ENCODE data around the gene BTNL9. TPM values are rescaled to one million over a fixed set of nuclear protein-coding genes. Genes with fewer than 3 reads are reported as not detected.
"Not testable (repeated sequence)": the region's sequence is repeated elsewhere in the genome, so short reads cannot be mapped to it uniquely, and the experiment has no call there.

Gene BTNL9
- total RNA-seq (7.0 TPM), polyA plus RNA-seq (11.9 TPM)

GRCh38 chr5:181039931-181040630 lies at the start of gene BTNL9:
BTNL9 (plus strand) TSS chr5:181040266; CDS start chr5:181045490, 5,224 bp downstream.
- Histone ChIP-seq H3K27ac (ENCODE audit: low read depth) (no peak within 1 kb of the TSS), H3K4me1 (ENCODE audit: insufficient read depth) (no peaks in the 10 kb centered on the region), H3K4me3 (ENCODE audit: low read depth, low read length) (no peak within 1 kb of the TSS), H3K36me3 (ENCODE audit: insufficient read depth) (no peaks in the 10 kb centered on the region)
- DNase-seq (ENCODE audit: extremely low spot score): no peak
- 48% methylated on average over 17 of the region's 17 CpGs for WGBS

DNA sequence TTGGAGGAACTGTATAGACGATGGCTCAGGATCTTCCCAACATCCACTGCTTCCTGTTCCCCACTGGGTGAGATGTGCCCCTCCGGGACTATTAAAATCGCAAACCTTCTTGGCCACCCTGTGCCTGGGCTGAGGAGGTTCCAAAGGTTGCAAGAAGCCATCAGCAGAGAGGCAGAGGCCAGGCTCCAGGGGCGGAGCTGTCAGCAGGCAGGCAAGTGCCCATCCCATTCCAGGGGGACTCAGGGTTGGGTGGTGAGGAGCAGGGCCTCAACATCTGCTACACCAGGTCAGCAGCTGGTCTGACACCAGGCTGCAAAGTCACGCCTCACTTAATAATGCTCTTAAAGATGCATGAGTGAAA lies 49.2 kb upstream of the BTNL9 start:
- DNase-seq (ENCODE audit: extremely low spot score): no peak
- Histone ChIP-seq H3K4me1 (ENCODE audit: insufficient read depth) (no peaks in the 10 kb centered on the region), H3K27ac (ENCODE audit: low read depth) (no peak overlapping the region), H3K4me3 (ENCODE audit: low read depth, low read length) (no peak overlapping the region), H3K36me3 (ENCODE audit: insufficient read depth) (no peaks in the 10 kb centered on the region)
- WGBS: 73% methylated on average over 5 of the region's 5 CpGs

DNA sequence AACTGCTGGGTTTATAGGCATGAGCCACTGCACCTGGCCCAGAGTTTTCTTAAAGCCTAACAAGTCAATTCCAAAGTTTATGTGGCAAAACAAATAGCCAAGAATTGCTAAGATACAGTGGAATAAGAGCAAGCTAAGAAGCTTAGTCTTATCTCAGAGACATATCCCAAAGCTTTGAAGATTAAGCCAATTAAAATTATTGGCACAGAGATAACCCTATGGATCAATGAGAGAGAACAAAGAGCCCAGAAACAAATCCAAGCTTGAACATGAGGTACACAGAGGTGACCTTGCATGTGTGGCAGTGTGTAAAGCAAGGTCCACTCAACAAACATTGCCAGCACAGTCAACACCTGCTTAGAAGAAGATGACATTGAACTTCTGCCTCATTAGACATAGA lies 38.1 kb upstream of the BTNL9 start:
- no peak overlapping the region for H3K4me3 ChIP-seq (ENCODE audit: low read depth, low read length)
- no peak for DNase-seq (ENCODE audit: extremely low spot score)
- no peaks in the 10 kb centered on the region for H3K36me3 ChIP-seq (ENCODE audit: insufficient read depth)
- H3K4me1 ChIP-seq (ENCODE audit: insufficient read depth): no peaks in the 10 kb centered on the region
- H3K27ac ChIP-seq (ENCODE audit: low read depth): no peak overlapping the region

- Histone ChIP-seq H3K4me3 (ENCODE audit: low read depth, low read length) (no peak overlapping the region), H3K27ac (ENCODE audit: low read depth) (no peak overlapping the region), H3K4me1 (ENCODE audit: insufficient read depth) (no peaks in the 10 kb centered on the region), H3K36me3 (ENCODE audit: insufficient read depth) (no peaks in the 10 kb centered on the region)
- no peak for DNase-seq (ENCODE audit: extremely low spot score)
- WGBS: 81% methylated on average over 9 of the region's 9 CpGs
Measured at GRCh38 chr5:181005791-181006190, 34.3 kb upstream of the BTNL9 start.

DNA sequence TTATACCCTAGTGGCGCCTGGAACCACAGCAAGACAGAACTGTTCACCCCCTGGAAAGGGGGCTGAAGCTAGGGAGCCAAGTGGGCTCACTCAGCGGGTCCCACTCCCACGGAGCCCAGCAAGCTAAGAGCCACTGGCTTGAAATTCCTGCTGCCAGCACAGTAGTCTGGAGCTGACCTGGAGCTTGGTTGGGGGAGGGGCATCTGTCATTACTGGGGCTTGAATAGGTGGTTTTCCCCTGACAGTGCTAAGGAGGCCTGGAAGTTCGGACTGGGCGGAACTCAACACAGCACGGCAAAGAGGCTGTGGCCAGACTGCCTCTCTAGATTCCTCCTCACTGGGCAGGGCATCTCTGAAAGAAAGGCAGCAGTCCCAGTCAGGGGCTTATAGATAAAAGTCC lies 31.9 kb upstream of the BTNL9 start:
- Histone ChIP-seq H3K4me1 (ENCODE audit: insufficient read depth) (no peaks in the 10 kb centered on the region), H3K27ac (ENCODE audit: low read depth) (no peak overlapping the region), H3K4me3 (ENCODE audit: low read depth, low read length) (no peak overlapping the region), H3K36me3 (ENCODE audit: insufficient read depth) (no peaks in the 10 kb centered on the region)
- DNase-seq (ENCODE audit: extremely low spot score): no peak
- WGBS: 75% methylated on average over 6 of the region's 6 CpGs

DNA sequence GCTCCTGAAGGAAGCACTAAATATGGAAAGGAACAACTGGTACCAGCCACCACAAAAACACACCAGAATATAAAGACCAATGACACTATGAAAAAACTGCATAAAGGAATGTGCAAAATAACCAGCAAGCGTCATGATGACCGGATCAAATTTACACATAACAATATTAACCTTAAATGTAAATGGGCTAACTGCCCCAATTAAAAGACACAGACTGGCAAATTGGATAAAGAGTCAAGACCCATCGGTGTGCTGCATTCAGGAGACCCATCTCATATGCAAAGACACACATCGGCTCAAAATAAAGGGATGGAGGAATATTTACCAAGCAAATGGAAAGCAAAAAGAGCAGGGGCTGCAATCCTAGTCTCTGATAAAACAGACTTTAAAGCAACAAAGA lies 30.0 kb upstream of the BTNL9 start:
- WGBS: 93% methylated on average over 4 of the region's 4 CpGs
- not testable (repeated sequence) for H3K4me3 ChIP-seq (ENCODE audit: low read depth, low read length); H3K36me3 ChIP-seq (ENCODE audit: insufficient read depth); DNase-seq (ENCODE audit: extremely low spot score); H3K27ac ChIP-seq (ENCODE audit: low read depth); H3K4me1 ChIP-seq (ENCODE audit: insufficient read depth)

DNA sequence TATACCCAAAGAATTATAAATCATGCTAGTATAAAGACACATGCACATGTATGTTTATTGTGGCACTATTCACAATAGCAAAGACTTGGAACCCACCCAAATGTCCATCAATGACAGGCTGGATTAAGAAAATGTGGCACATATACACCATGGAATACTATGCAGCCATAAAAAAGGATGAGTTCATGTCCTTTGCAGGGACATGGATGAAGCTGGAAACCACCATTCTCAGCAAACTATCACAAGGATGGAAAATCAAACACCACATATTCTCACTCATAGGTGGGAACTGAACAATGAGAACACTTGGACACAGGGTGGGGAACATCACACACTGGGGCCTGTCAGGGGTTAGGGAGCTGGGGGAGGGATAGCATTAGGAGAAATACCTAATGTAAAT lies 25.4 kb upstream of the BTNL9 start:
- not testable (repeated sequence) for H3K4me1 ChIP-seq (ENCODE audit: insufficient read depth); H3K27ac ChIP-seq (ENCODE audit: low read depth); H3K36me3 ChIP-seq (ENCODE audit: insufficient read depth); H3K4me3 ChIP-seq (ENCODE audit: low read depth, low read length); DNase-seq (ENCODE audit: extremely low spot score)

GRCh38 chr5:181017448-181017847 lies 22.6 kb upstream of the BTNL9 start:
- not testable (repeated sequence) for H3K36me3 ChIP-seq (ENCODE audit: insufficient read depth); H3K4me3 ChIP-seq (ENCODE audit: low read depth, low read length); H3K27ac ChIP-seq (ENCODE audit: low read depth); H3K4me1 ChIP-seq (ENCODE audit: insufficient read depth); DNase-seq (ENCODE audit: extremely low spot score)
- WGBS: 93% methylated on average over 3 of the region's 3 CpGs

- DNase-seq (ENCODE audit: extremely low spot score): no peak
- Histone ChIP-seq H3K4me1 (ENCODE audit: insufficient read depth) (no peaks in the 10 kb centered on the region), H3K4me3 (ENCODE audit: low read depth, low read length) (no peak overlapping the region), H3K27ac (ENCODE audit: low read depth) (no peak overlapping the region), H3K36me3 (ENCODE audit: insufficient read depth) (no peaks in the 10 kb centered on the region)
- WGBS: 84% methylated on average over 3 of the region's 3 CpGs
Measured at GRCh38 chr5:181020688-181021087, 19.4 kb upstream of the BTNL9 start.

DNA sequence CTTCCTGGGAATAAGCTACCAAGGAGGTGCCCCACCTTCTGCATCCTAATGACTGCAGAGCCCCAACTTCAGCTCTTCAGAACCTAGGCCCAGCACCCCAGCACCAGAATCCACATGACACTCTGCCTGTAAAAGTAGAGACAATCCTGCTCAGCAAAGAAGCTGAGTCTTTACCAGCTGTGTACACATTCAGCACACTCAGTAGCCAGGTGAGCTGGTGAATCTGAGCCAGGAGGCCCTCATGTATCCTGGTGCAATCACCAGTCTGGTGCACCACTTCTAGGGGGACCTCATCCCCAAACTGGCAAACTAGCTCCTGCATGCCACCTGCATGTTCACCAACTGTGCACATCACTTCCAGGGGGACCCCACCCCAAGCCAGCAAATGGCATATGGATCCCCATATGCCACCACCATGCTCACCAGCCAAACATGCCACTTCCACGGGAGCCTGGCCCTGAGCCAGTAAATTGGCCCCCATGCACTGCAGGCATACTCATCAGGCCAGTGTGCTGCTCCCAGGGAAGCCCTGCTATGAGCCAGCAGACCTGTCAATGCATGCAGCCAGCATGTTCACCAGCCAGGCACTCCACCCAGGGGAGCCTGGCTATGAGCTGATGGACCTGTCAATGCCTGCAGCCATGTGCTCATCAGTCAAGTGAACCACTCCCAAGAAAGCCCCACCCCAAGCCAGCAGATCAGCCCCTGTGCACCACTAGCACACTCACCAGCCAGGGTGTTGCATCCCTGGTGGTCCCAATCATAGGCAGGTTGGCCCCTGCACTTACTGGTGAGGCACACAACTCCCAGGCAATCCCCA lies 15.6 kb upstream of the BTNL9 start:
- Histone ChIP-seq H3K36me3 (ENCODE audit: insufficient read depth) (no peaks in the 10 kb centered on the region), H3K27ac (ENCODE audit: low read depth) (no peak overlapping the region), H3K4me1 (ENCODE audit: insufficient read depth) (no peaks in the 10 kb centered on the region), H3K4me3 (ENCODE audit: low read depth, low read length) (no peak overlapping the region)
- 71% methylated on average over 1 of the region's 1 CpG for WGBS
- no peak for DNase-seq (ENCODE audit: extremely low spot score)

DNA sequence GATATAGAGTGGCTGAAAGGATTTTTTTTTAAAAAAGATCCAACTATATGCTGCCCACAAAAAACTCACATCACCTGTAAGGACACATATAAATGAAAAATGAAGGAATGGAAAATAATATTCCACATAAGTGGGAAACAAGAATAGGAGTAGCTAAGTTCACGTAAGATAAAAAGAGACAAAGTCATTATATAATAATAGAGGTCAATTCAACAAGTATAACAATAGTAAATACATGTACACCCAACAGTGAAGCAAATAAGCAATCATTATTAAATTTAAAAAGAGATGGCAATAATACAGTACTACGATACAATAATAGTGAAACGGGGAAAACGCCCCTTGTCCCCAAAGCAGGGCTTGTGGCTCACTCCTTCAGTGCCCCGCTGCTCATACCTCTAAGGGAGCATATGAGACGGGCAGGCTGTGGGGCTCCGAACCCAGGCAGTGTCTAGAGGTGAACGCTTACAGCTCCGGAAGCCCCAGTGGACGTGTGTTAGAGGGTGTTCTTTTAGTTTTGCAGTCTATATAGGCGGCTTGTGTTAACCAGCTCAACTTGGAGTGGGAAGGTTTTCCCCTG lies 12.5 kb upstream of the BTNL9 start:
- 86% methylated on average over 11 of the region's 11 CpGs for WGBS
- no peak for DNase-seq (ENCODE audit: extremely low spot score)
- H3K27ac ChIP-seq (ENCODE audit: low read depth): no peak overlapping the region
- H3K4me1 ChIP-seq (ENCODE audit: insufficient read depth): no peaks in the 10 kb centered on the region
- H3K36me3 ChIP-seq (ENCODE audit: insufficient read depth): no peaks in the 10 kb centered on the region
- no peak overlapping the region for H3K4me3 ChIP-seq (ENCODE audit: low read depth, low read length)

- Histone ChIP-seq H3K27ac (ENCODE audit: low read depth) (no peak overlapping the region), H3K4me1 (ENCODE audit: insufficient read depth) (no peaks in the 10 kb centered on the region), H3K4me3 (ENCODE audit: low read depth, low read length) (no peak overlapping the region), H3K36me3 (ENCODE audit: insufficient read depth) (no peaks in the 10 kb centered on the region)
- DNase-seq (ENCODE audit: extremely low spot score): no peak
- 78% methylated on average over 26 of the region's 26 CpGs for WGBS
Measured at GRCh38 chr5:181028032-181028819, 11.8 kb upstream of the BTNL9 start.

DNA sequence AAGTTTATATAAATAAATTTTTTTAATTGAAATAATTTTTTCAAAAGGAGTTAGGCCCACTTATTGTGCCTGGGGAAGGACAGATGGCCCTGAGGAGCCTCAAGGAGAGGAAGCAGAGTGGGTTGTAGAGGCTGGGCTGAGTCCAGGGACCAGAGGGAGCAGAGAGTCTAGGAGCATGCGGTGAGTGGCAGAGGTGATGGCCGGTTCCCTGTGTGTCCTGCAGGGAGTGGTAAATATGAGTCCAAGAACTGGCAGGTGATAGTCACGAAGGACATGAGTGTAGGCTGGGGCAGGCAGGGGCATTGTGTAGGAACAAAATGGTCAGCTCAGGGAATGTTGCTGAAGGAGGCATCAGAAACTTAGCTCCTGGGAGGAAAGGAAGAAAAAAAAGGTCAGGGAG lies 8.3 kb upstream of the BTNL9 start:
- Histone ChIP-seq H3K4me3 (ENCODE audit: low read depth, low read length) (no peak overlapping the region), H3K27ac (ENCODE audit: low read depth) (no peak overlapping the region), H3K4me1 (ENCODE audit: insufficient read depth) (no peaks in the 10 kb centered on the region), H3K36me3 (ENCODE audit: insufficient read depth) (no peaks in the 10 kb centered on the region)
- DNase-seq (ENCODE audit: extremely low spot score): no peak
- WGBS: 87% methylated on average over 3 of the region's 3 CpGs
